ENCODE measurements around the gene MPPED2.

- TF ChIP-seq, protein P1, sequence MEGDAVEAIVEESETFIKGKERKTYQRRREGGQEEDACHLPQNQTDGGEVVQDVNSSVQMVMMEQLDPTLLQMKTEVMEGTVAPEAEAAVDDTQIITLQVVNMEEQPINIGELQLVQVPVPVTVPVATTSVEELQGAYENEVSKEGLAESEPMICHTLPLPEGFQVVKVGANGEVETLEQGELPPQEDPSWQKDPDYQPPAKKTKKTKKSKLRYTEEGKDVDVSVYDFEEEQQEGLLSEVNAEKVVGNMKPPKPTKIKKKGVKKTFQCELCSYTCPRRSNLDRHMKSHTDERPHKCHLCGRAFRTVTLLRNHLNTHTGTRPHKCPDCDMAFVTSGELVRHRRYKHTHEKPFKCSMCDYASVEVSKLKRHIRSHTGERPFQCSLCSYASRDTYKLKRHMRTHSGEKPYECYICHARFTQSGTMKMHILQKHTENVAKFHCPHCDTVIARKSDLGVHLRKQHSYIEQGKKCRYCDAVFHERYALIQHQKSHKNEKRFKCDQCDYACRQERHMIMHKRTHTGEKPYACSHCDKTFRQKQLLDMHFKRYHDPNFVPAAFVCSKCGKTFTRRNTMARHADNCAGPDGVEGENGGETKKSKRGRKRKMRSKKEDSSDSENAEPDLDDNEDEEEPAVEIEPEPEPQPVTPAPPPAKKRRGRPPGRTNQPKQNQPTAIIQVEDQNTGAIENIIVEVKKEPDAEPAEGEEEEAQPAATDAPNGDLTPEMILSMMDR (IDR thresholded peaks at IDR 0.05; ENCODE audit: low read depth, low read length): no peak
- TF ChIP-seq EZH2phosphoT487 (IDR thresholded peaks at IDR 0.05; ENCODE audit: low read depth): no peak
Measured at GRCh38 chr11:30596832-30597231, 10.7 kb upstream of the MPPED2 start.

All from OCI-LY3 (cell line).